ENCODE measurements around the gene GABBR2.

- TF ChIP-seq CTCF (IDR thresholded peaks at IDR 0.05) (no peak), POLR2A (IDR thresholded peaks at IDR 0.05) (no peak)
Observed at GRCh38 chr9:98686961-98687855, 21.5 kb downstream of the GABBR2 start.

Measured in breast epithelium (tissue), 3 donors.